A549 treated with Mapracorat at 1 μM for 4 hours (cell line): ENCODE results near the gene ST8SIA3. TPM values are rescaled to one million over a fixed set of nuclear protein-coding genes. Genes with fewer than 3 reads are reported as not detected.

Source experiments
- total RNA-seq: library from RNA; stranded (reverse); fragments of 200-300 nt; extraction: Qiagen RNA extraction; gene quantifications from 5 replicates; pipeline ENCODE4 v1.2.3, GENCODE V29; 2022

The ST8SIA3 gene
- total RNA-seq, result not detected in 5 replicates

GRCh38 chr18:57352271-57352701 lies at the start of gene ST8SIA3:
ST8SIA3 (plus strand) TSS chr18:57352557; CDS start chr18:57352847, 290 bp downstream.

Other genes starting within 250 kb of the ST8SIA3 start
- gene BOD1L2, start 205.5 kb upstream of the ST8SIA3 start, total RNA-seq, result not detected in 5 replicates
- 0.20 to 0.75 TPM (median 0.33 TPM) in 5 replicates for gene ONECUT2, start 82.8 kb downstream of the ST8SIA3 start, total RNA-seq
- gene FECH, start 234.1 kb downstream of the ST8SIA3 start, total RNA-seq, result 36.6 to 45.1 TPM (median 37.7 TPM) in 5 replicates